ENCODE measurements around the gene ZNF804A.

ZNF804A gene

GRCh38 chr2:184598316-184599053, at the start of gene ZNF804A:
Gene ZNF804A (plus strand): TSS chr2:184598529. CDS start chr2:184598960, 431 bp downstream.
- DNase-seq: peak; percentile 5

- no peak for DNase-seq
Measured at GRCh38 chr2:184549153-184549552, 49.2 kb upstream of the ZNF804A start.

DNA sequence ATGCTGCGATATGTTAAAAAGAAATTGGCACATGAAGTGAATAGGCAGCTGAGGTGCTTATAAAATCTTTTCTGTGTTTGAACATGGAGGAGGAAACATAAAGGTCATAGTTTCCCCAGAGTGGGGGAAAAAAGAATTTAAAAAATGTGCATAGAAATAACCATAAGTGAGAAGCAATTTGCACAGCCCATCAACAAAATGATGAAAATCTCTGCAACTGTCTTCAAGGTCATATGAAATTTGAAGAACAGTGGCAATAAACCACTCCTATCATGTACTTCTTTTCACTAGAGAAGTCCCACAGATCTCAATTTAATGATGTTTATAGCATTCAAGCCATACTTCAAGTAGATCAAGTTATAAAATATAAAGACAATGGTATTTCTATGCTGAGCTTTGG, 46.7 kb upstream of the ZNF804A start:
- no peak for DNase-seq

DNA sequence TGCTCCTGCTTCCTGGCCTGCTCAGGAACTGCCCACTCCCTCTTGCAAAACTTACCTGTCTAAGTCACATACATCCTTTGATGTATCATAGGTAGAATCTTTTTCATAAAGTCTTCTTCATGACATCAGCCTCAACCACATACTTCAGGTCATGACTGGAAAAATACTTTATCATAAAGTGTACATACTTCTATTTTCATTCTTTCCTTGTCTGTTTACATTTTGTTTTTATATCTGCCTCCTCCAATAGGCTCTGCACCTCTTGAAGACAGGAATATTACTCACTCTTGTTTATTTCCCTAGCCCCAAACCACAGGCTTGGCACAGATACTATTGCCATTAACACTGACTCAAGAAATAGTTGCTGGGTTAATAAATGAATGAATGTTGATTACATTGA, 43.6 kb upstream of the ZNF804A start:
- no peak for DNase-seq

DNA sequence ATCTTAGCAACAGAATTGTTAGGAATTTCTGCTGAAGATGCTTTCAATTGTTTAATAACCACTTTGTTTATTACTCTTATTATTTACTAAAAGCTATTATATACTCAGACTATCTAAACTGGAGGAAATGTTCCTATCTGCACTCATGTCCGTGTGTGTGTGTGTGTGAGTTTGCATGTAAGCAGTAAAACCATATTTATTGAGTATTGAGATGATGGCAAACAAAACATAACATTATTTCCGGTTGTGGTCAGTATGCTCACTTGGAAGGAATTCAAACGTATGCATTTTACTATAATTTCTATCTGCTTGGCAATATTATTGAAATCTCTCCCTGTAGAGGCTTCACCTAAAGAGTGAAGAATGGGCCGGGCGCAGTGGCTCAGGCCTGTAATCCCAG, 43.0 kb upstream of the ZNF804A start:
- no peak for DNase-seq

DNA sequence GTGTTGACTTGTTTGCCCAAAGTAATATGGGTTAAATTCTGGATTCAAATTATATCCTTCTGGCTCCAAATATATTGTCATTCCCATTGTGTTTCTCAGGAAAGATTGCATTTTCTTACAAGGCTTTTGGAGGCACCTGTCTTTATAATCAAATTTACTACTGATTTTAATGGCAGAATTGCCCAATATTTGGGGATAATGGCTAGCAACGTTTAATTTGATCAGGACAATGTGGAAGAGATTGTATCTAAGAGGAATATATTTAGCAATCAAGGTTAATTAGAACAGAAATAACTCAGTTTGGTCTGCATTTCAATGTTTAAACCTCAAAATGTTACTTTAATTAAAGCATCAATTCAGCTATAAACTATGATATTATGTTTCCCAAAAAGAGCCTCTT, 41.7 kb upstream of the ZNF804A start:
- DNase-seq: no peak

GRCh38 chr2:184558713-184559464, 39.4 kb upstream of the ZNF804A start:
- no peak for DNase-seq

DNA sequence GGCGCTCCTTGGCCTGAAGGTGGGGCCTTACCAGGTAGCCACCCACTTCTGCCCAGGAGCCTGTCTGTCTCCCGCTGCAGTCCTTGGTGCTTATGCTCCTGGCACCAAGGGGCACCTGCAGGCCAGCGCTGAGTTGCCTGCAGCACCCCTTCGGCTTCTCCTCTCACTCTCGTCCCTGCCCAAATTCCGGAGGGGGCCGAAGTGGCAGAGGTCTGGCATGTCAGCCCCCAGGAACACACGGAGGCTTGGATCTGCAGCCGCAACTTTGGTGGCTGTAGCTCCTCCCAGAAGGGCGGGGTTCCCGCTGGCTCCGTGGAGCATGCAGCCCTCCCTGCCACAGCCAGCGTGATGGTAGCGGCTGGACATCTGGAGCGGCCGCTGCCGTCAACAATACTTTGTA, 37.7 kb upstream of the ZNF804A start:
- DNase-seq: no peak

- no peak for DNase-seq
Measured at GRCh38 chr2:184562532-184562931, 35.8 kb upstream of the ZNF804A start.

GRCh38 chr2:184564092-184564491, 34.2 kb upstream of the ZNF804A start:
- DNase-seq: no peak

DNA sequence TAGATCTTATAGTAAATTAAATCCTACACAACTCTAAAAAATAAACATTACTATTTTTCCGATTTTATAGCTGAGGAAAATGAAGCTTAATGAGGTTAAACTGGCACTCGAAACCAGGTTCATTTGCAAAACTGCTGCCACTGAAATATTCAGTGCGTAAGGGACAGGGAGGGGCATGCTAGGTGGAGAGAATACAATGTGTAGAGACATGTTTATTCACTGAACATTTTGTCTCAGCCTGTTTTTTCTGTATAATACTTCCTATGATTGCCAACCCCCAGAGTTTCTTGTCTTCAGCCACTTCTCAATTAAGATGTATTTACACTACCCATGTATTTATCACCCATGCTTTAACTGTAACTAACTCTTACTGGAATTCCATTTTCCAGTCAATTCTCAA, 31.6 kb upstream of the ZNF804A start:
- DNase-seq: no peak

DNA sequence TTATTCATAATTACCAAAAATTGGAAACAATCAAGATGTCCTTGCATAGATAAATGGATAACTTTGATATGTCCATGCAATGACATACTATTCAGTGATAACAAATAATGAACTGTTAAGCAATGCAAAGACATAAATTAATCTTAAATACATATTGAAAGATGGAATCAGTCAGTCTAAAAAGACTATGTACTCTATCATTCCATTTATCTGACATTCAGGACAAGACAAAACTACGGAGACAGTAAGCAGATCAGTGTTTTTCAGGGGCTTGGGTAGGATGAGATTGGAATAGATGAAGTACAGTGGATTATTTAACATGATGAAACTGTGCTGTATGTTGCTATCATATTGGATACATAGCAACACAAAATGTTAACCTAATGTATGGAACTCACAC, 21.3 kb upstream of the ZNF804A start:
- DNase-seq: no peak

DNA sequence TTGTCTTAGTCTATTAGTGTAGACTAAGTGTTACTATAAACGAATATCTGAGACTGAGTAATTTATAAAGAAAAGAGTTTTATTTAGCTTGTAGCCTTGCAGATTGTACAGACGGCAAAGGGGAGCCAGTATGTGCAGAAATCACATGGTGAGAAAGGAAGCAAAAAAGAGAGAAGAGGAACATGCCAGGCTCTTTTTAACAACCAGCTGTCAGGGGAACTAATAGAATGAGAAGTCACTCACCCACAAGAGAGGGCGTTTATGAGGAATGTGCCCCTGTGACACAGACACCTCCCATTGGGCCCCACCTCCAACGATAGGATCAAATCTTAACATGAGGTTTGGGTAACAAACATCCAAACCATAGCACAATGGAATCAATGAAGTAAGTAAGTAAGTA, 20.6 kb upstream of the ZNF804A start:
- no peak for DNase-seq

DNA sequence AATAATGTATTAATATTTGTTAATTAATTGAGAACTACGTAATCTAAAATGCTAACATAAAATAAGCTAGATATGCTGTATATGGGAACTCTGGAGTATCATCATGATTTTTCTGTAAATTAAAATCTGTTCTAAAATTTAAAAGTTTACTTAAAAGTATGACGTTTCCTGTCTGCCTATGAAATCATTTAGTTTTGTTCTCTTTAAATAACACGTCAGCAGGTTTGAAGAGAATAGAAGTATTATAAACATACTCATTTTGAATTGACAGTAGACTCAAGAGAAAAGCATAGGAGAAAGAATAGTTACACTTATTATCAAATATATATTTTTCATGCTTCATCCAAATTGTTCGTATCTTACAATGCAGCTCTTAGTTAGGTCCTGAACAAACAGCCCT, 19.1 kb upstream of the ZNF804A start:
- DNase-seq: no peak

DNA sequence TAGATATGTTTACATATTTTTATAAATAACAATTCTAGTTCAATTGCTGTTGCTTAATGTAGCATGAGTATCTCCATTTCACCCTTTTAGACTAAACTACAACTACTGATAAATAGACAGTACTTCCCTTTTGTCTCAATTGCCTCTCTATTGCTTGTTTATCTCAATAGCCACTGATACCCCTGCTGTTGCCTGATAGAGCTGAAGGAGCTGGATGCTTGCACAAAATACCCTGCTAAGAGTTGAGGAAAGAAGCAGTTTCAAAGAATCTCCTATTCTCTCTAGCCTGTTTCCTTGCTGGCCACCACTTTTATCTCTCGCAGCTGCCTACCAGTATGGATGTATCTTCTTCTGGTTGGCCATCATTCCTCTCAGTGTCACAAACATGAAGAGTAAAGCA, 16.9 kb upstream of the ZNF804A start:
- no peak for DNase-seq

GRCh38 chr2:184589261-184589660, 9.1 kb upstream of the ZNF804A start:
- DNase-seq: no peak

GRCh38 chr2:184596819-184597411, 1.4 kb upstream of the ZNF804A start:
- no peak for DNase-seq

DNA sequence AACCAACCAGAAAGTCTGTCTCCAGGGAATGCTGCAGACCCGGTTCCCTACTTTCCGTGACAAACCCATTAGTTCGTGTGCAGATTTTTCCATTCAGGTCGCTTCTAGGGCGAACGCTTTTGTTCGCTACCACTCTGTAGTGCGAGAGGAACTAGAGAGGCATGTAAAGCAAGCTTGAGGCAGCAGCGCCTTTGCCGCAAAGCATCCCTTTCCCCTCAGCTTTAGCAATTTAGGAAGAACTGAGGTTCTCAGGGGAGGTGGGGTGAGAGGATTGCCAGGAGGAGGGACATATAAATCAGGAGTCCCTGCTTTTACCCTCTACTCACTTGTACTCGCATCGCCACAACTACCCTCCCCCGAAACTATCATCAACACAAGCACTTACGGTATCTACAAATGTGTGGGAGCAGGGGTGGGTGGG, 748 bp upstream of the ZNF804A start:
- no peak for DNase-seq

DNA sequence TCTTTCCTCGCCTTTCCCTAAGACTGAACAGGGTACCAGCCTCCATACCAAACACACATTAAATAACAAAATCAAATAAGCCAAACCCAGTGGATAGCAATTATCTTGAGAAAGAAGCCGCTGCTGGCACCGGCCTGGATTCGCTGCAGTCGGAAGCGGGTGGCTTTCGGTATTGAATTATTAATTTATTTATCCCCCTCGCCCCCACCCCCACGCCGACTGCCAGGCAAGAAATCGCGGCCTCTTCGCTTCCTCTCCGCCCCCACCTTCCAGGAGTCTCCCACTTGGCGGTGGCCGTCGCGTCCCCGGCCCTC, 370 bp upstream of the ZNF804A start:
- no peak for DNase-seq

GRCh38 chr2:184599054-184599871, 934 bp downstream of the ZNF804A start:
- DNase-seq: no peak

GRCh38 chr2:184599872-184600222, 1.5 kb downstream of the ZNF804A start:
- DNase-seq: no peak

DNA sequence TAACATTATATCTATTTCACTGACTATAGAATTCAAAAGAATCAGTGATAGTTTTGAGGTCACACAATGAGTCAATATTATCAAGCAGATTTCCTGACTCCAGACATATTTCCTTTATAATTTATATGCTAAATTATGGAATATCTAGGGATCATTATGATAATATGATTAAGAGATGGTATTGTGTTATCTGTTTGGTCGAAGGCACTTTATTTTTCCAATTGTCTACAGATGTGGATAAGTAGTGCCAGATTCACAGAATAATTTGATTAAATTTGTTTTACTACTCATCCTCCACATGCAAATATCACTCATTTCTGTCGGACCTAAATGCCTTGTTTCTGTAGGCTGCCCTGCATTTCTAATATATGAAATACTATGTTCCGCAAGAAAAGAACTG, 4.4 kb downstream of the ZNF804A start:
- no peak for DNase-seq

DNA sequence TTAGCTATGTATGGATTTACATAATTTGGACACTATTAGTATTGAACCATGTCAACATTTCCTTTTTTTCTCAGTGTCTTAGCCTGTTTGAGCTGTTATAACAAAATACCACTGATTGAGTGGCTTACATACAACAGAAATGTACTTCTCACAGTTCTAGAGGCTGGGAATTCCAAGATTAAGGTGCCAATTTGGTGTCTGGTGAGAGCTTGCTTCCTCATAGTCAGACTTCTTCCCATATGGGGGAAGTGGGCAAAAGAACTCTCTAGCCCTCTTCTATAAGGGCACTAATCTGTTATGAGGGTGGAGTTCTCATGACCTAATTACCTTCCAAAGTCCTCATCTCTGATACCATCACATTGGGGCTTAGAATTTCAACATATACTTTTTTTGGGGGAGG, 12.6 kb downstream of the ZNF804A start:
- no peak for DNase-seq

Measured in activated CD4-positive, alpha-beta T cell treated with anti-CD3 and anti-CD28 coated beads, Interleukin-10, Interleukin-2, amounts not matched to agents 100 ng/mL and 50 ng/mL, durations not matched to agents 16 hours and 8 hours (primary cell).